Effector CD8-positive, alpha-beta T cell (primary cell): Measurements from ENCODE around the gene LY6G6C.

ENCODE experiments used
- DNase-seq: peaks from one replicate; lab custom pipeline; 2025; lab: John Stamatoyannopoulos, UW

The LY6G6C gene

GRCh38 chr6:31680226-31681134, 41.1 kb downstream of the LY6G6C start, which contains the start of gene LY6G5C:
Gene LY6G5C (minus strand): TSS chr6:31681067. CDS start chr6:31680373, 694 bp downstream.
- peak; percentile 23 for DNase-seq

- no peak for DNase-seq
These were observed 43.6 kb downstream of the LY6G6C start for GRCh38 chr6:31677955-31678354.

GRCh38 chr6:31676904-31677303, 44.6 kb downstream of the LY6G6C start:
- DNase-seq: no peak

GRCh38 chr6:31676322-31676903, 45.1 kb downstream of the LY6G6C start:
- DNase-seq: no peak

GRCh38 chr6:31669676-31670075, 51.9 kb downstream of the LY6G6C start, which contains the start of gene LY6G5B:
Gene LY6G5B (plus strand): TSS chr6:31669976. CDS start chr6:31670951, 975 bp downstream.
- no peak for DNase-seq
